Measurements from ENCODE around the gene PLEKHA7.

Gene PLEKHA7

GRCh38 chr11:16831316-16832192, 182.7 kb downstream of the PLEKHA7 start:
- DNase-seq, result no peak

- DNase-seq, result no peak
Observed at GRCh38 chr11:16827139-16827538, 187.1 kb downstream of the PLEKHA7 start.

GRCh38 chr11:16825968-16826367, 188.2 kb downstream of the PLEKHA7 start:
- DNase-seq, result no peak

GRCh38 chr11:16825101-16825500, 189.1 kb downstream of the PLEKHA7 start:
- no peak for DNase-seq

GRCh38 chr11:16820324-16821092, 193.7 kb downstream of the PLEKHA7 start:
- peak; percentile 57 for DNase-seq

- DNase-seq, result no peak
Observed at GRCh38 chr11:16818284-16818683, 195.9 kb downstream of the PLEKHA7 start.

GRCh38 chr11:16817351-16817750, 196.9 kb downstream of the PLEKHA7 start:
- no peak for DNase-seq

- no peak for DNase-seq
Observed at GRCh38 chr11:16816358-16817270, 197.6 kb downstream of the PLEKHA7 start.

- DNase-seq, result no peak
Observed at GRCh38 chr11:16815047-16815767, 199.0 kb downstream of the PLEKHA7 start.

- no peak for DNase-seq
Observed at GRCh38 chr11:16814410-16815046, 199.7 kb downstream of the PLEKHA7 start.

GRCh38 chr11:16813126-16813525, 201.1 kb downstream of the PLEKHA7 start:
- DNase-seq, result no peak

GRCh38 chr11:16812274-16812673, 201.9 kb downstream of the PLEKHA7 start:
- no peak for DNase-seq

- no peak for DNase-seq
Observed at GRCh38 chr11:16811136-16812020, 202.8 kb downstream of the PLEKHA7 start.

GRCh38 chr11:16809886-16810668, 204.1 kb downstream of the PLEKHA7 start:
- DNase-seq, result no peak

GRCh38 chr11:16807306-16807705, 206.9 kb downstream of the PLEKHA7 start:
- no peak for DNase-seq

GRCh38 chr11:16806791-16807190, 207.4 kb downstream of the PLEKHA7 start:
- no peak for DNase-seq

GRCh38 chr11:16805938-16806337, 208.3 kb downstream of the PLEKHA7 start:
- DNase-seq, result no peak

GRCh38 chr11:16804104-16804947, 209.9 kb downstream of the PLEKHA7 start:
- DNase-seq, result no peak

Measured in CD4-positive, alpha-beta T cell treated with Interleukin-12 subunit alpha and Interleukin-12 subunit beta, for 1 hour (primary cell).